Prostate gland (tissue), 2 donors: ENCODE results near the gene PLCB1. TPM values are rescaled to one million over a fixed set of nuclear protein-coding genes. Genes with fewer than 3 reads are reported as not detected.

Experiments
- DNase-seq: peaks from one replicate; pipeline ENCODE4 v3.0.0-alpha.2; 2019; ENCODE audit warnings: low spot score
- H3K27ac ChIP-seq, 2 donors: fragments of 200-600 bp; sonication (generic); 2 replicates each; pipeline ENCODE4 v1.5.1; 2017 to 2019
- H3K27me3 ChIP-seq: fragments of 200-600 bp; sonication (generic); replicated peaks from 2 replicates; pipeline ENCODE4 v1.5.1; 2019; ENCODE audit not compliant: insufficient read depth
- H3K36me3 ChIP-seq, 2 donors: fragments of 200-600 bp; sonication (generic); 1 replicate in 1 of 2; 2 replicates in 1 of 2; pipeline versions ENCODE4 v1.5.1 to v1.8.1; 2017 to 2019
- H3K4me1 ChIP-seq: fragments of 200-600 bp; sonication (generic); replicated peaks from 2 replicates; pipeline ENCODE4 v1.5.1; 2019
- H3K4me3 ChIP-seq, 2 donors: fragments of 200-600 bp; sonication (generic); 2 replicates each; pipeline ENCODE4 v1.5.1; 2017 to 2019
- H3K9me3 ChIP-seq: fragments of 200-600 bp; sonication (generic); 2 replicates; pipeline ENCODE4 v1.5.1; 2017
- POLR2A ChIP-seq: fragments of 450-650 bp; IDR thresholded peaks from one replicate; pipeline ENCODE4 v1.6.1; 2016; ENCODE audit warnings: antibody characterized with exemption, mild to moderate bottlenecking
- POLR2AphosphoS5 ChIP-seq: sonication (generic); formaldehyde crosslinking; IDR thresholded peaks from one replicate; pipeline ENCODE4 v1.6.1; 2017; ENCODE audit warnings: antibody characterized with exemption
- WGBS: methylation state at CpG from one replicate; pipeline ENCODE4 v1.1.5; 2018; 5-methylcytosine and 5-hydroxymethylcytosine counted together
- intact Hi-C: fragments of 100-400 bp; cut with DNase I; formaldehyde crosslinking; loops from one replicate; pipeline ENCODE4 v1.14.2; 2022
- total RNA-seq, 2 donors: library from RNA; depleted of rRNA; stranded (reverse); fragments of >200 nt; gene quantifications; one replicate each; pipeline ENCODE4 v1.1.0, GENCODE V29; 2016
- TF ChIP-seq, protein P1 (sequence below), 4 experiments: fragments of 200-600 bp in 2 of 4; fragments of 450-650 bp in 2 of 4; sonication (generic) in 2 of 4; IDR thresholded peaks; 1 replicate in 3 of 4; 2 replicates in 1 of 4; pipeline ENCODE4 v1.5.1; 2016 to 2019; ENCODE audit warnings: antibody characterized with exemption in 4 of 4, mild to moderate bottlenecking in 2 of 4, moderate library complexity in 2 of 4

Gene PLCB1
- total RNA-seq, 2 donors from 2014 or later, result 24.3 to 26.3 TPM

- no peak overlapping the region for H3K27ac ChIP-seq
- H3K4me3 ChIP-seq, result no peak overlapping the region
- no peaks in the 10 kb centered on the region for H3K27me3 ChIP-seq
- no peak for DNase-seq
- intact Hi-C loops, result no loop called here
- 97% methylated on average over 6 of the region's 6 CpGs for WGBS
- TF ChIP-seq, protein P1, sequence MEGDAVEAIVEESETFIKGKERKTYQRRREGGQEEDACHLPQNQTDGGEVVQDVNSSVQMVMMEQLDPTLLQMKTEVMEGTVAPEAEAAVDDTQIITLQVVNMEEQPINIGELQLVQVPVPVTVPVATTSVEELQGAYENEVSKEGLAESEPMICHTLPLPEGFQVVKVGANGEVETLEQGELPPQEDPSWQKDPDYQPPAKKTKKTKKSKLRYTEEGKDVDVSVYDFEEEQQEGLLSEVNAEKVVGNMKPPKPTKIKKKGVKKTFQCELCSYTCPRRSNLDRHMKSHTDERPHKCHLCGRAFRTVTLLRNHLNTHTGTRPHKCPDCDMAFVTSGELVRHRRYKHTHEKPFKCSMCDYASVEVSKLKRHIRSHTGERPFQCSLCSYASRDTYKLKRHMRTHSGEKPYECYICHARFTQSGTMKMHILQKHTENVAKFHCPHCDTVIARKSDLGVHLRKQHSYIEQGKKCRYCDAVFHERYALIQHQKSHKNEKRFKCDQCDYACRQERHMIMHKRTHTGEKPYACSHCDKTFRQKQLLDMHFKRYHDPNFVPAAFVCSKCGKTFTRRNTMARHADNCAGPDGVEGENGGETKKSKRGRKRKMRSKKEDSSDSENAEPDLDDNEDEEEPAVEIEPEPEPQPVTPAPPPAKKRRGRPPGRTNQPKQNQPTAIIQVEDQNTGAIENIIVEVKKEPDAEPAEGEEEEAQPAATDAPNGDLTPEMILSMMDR (IDR thresholded peaks at IDR 0.05), result no peak
- TF ChIP-seq POLR2A (no peak), POLR2AphosphoS5 (no peak)
- no peaks in the 10 kb centered on the region for H3K36me3 ChIP-seq
- no peaks in the 10 kb centered on the region for H3K9me3 ChIP-seq
- no peaks in the 10 kb centered on the region for H3K4me1 ChIP-seq
Observed at GRCh38 chr20:8480597-8480996, 348.5 kb downstream of the PLCB1 start.

DNA sequence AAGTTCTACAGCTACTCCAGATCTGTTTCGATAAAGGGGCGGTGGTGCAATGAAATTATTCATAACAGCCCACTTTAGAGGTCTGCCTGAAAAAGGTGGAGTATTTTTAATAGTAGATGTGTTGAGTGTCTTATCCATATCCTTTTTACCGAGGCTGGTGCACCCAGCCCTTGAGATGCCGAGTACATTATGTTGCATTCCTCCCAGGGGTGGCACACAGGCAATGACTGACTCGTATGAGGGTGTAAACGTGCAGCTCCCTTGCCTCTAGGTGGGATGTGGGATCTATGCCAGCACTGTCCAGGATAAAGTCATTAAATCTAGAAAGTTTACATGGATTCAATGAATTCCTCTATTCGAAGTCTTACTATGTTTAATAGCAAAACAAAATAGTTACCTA lies 355.6 kb downstream of the PLCB1 start:
- TF ChIP-seq, protein P1 (IDR thresholded peaks at IDR 0.05), result no peak
- TF ChIP-seq POLR2A, result no peak
- TF ChIP-seq POLR2AphosphoS5, result no peak
- intact Hi-C loops, result no loop called here
- no peak overlapping the region for H3K27ac ChIP-seq
- no peak overlapping the region for H3K4me3 ChIP-seq
- no peaks in the 10 kb centered on the region for H3K4me1 ChIP-seq
- no peaks in the 10 kb centered on the region for H3K9me3 ChIP-seq
- H3K36me3 ChIP-seq, result no peaks in the 10 kb centered on the region
- DNase-seq, result no peak
- WGBS, result 76% methylated on average over 7 of the region's 7 CpGs
- no peaks in the 10 kb centered on the region for H3K27me3 ChIP-seq

DNA sequence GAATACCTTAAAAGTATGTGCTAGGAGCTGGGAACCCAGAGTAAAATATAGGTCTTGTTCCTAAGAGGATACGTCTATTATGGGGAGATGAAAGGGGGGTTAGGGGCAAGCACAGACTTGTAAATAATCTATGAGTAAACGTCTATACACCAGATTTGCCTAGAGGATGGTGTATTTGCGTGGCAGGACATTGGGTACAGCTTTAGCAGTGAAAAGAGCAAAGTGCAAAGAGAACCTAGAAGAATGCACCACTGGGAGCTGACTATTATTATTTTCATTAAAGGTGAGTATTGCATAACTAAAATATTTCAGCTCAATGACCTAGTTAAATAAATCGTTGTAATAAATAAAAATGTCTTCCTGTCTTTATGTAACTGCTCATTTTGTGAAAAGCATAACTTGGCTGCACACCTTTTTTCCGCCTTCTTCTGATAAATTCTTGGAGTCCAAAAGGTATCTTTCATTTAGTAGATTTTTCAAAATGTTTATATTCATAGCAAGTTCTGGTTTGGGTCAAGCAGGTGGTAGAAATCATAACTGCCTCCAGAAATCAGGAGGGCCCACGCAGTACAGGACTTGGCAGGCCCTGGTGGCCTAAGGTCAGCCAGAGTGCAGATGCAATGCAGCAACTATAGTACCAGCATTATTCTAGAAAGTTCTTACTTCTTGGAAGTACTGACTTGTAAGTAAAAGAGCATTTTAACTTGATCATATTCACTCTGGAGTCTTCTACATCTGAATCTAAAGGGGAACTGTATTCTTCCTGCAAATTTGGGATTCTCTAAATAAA lies 357.2 kb downstream of the PLCB1 start:
- Histone ChIP-seq H3K4me1 (no peaks in the 10 kb centered on the region), H3K27me3 (no peaks in the 10 kb centered on the region), H3K36me3 (no peaks in the 10 kb centered on the region), H3K9me3 (no peaks in the 10 kb centered on the region), H3K27ac (no peak overlapping the region), H3K4me3 (no peak overlapping the region)
- 61% methylated on average over 6 of the region's 6 CpGs for WGBS
- intact Hi-C loops, result no loop called here
- DNase-seq, result no peak
- TF ChIP-seq POLR2A (no peak), POLR2AphosphoS5 (no peak)
- TF ChIP-seq, protein P1 (IDR thresholded peaks at IDR 0.05), result no peak

DNA sequence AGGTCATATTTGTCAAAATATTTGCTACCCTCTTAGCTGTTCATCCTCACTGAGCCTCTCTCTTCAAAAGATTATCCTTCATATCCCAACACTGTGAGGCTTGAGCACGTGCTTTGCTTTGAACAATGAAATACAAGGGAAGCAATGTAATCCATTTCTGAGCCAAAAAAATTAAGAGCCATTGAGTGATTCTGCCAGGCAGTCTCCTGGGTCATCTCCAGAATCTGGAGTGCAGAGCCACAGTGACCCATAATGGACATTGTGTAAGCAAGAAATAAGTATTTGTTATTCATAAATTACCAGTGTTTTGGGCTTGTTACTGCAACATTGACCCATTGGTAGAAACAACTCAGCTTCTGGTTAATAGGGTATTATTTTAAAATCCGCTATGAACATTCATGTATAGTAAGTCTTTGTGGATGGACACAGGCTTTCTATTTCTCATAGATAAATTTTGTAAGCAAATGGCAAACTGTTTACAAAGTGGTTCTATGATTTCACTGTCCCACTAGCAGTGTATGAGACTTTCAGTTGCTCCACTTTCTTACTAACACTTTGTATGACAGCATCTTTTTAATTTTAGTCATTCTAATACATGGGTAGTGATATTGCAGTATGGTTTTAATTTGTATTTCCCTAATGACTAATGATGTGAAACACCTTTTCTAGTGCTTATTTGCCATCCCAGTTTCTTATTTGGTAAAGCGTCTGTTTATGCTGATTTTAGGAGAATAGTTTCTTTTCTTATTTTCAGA lies 358.2 kb downstream of the PLCB1 start:
- no peak for DNase-seq
- no peaks in the 10 kb centered on the region for H3K9me3 ChIP-seq
- 85% methylated on average over 3 of the region's 3 CpGs for WGBS
- H3K4me1 ChIP-seq, result no peaks in the 10 kb centered on the region
- intact Hi-C loops, result no loop called here
- TF ChIP-seq POLR2A, result no peak
- TF ChIP-seq, protein P1 (IDR thresholded peaks at IDR 0.05), result no peak
- no peak overlapping the region for H3K4me3 ChIP-seq
- no peaks in the 10 kb centered on the region for H3K36me3 ChIP-seq
- no peak overlapping the region for H3K27ac ChIP-seq
- H3K27me3 ChIP-seq, result no peaks in the 10 kb centered on the region

GRCh38 chr20:8492173-8492572 lies 360.1 kb downstream of the PLCB1 start:
- no peak overlapping the region for H3K27ac ChIP-seq
- intact Hi-C loops, result no loop called here
- H3K4me3 ChIP-seq, result no peak overlapping the region
- no peaks in the 10 kb centered on the region for H3K36me3 ChIP-seq
- TF ChIP-seq, protein P1 (IDR thresholded peaks at IDR 0.05), result no peak
- TF ChIP-seq POLR2A, result no peak
- TF ChIP-seq POLR2AphosphoS5, result no peak
- H3K4me1 ChIP-seq, result no peaks in the 10 kb centered on the region
- H3K9me3 ChIP-seq, result no peaks in the 10 kb centered on the region
- no peak for DNase-seq
- no peaks in the 10 kb centered on the region for H3K27me3 ChIP-seq
